MG63 (cell line): ENCODE results near the gene EIPR1. TPM values are rescaled to one million over a fixed set of nuclear protein-coding genes. Genes with fewer than 3 reads are reported as not detected.

Experiments
- DNase-seq: peaks from one replicate; pipeline ENCODE4 v3.0.0-alpha.2; 2020
- H3K27me3 ChIP-seq: fragments of 250-450 bp; sonication (Bioruptor Pico); 2 replicates; pipeline ENCODE4 v1.5.1; 2020; ENCODE audit warnings: mild to moderate bottlenecking, moderate library complexity
- H3K36me3 ChIP-seq: fragments of 250-450 bp; sonication (Bioruptor Pico); 2 replicates; pipeline ENCODE4 v1.5.1; 2020; ENCODE audit warnings: mild to moderate bottlenecking, moderate library complexity
- H3K4me3 ChIP-seq: fragments of 250-450 bp; sonication (Bioruptor Pico); 2 replicates; pipeline ENCODE4 v1.5.1; 2020; ENCODE audit warnings: mild to moderate bottlenecking, moderate library complexity
- H3K9me3 ChIP-seq: fragments of 250-450 bp; sonication (Bioruptor Pico); 2 replicates; pipeline ENCODE4 v1.5.1; 2020; ENCODE audit warnings: mild to moderate bottlenecking, moderate library complexity
- total RNA-seq: library from RNA; depleted of rRNA; stranded (reverse); fragments of >200 nt; shearing (Covaris generic); gene quantifications from 2 replicates; pipeline ENCODE4 v1.2.3, GENCODE V29; 2014; ENCODE audit warnings: low replicate concordance; rRNA removed

The EIPR1 gene
- total RNA-seq: 47.9 and 78.7 TPM in 2 replicates

GRCh38 chr2:3377612-3378432, at the start of gene EIPR1:
Gene EIPR1, minus strand, starts transcription at chr2:3377818. Its CDS starts 129 bp downstream, at chr2:3377689.
- Histone ChIP-seq H3K4me3 (peak within 1 kb of the TSS; percentile 88), H3K27me3 (no peaks in the 10 kb centered on the region), H3K36me3 (peaks cover 21% of the 10 kb centered on the region), H3K9me3 (no peaks in the 10 kb centered on the region)
- peak; percentile 99 for DNase-seq

GRCh38 chr2:3427272-3427671, 49.7 kb upstream of the EIPR1 start:
- no peaks in the 10 kb centered on the region for H3K27me3 ChIP-seq
- H3K9me3 ChIP-seq: no peaks in the 10 kb centered on the region
- no peak for DNase-seq
- peaks cover 49% of the 10 kb centered on the region for H3K36me3 ChIP-seq
- no peak overlapping the region for H3K4me3 ChIP-seq

GRCh38 chr2:3426615-3427014, 49.0 kb upstream of the EIPR1 start:
- H3K4me3 ChIP-seq: no peak overlapping the region
- DNase-seq: no peak
- no peaks in the 10 kb centered on the region for H3K27me3 ChIP-seq
- H3K9me3 ChIP-seq: no peaks in the 10 kb centered on the region
- H3K36me3 ChIP-seq: peaks cover 43% of the 10 kb centered on the region

GRCh38 chr2:3424171-3424795, 46.7 kb upstream of the EIPR1 start:
- Histone ChIP-seq H3K4me3 (no peak overlapping the region), H3K27me3 (no peaks in the 10 kb centered on the region), H3K9me3 (no peaks in the 10 kb centered on the region), H3K36me3 (peaks cover 35% of the 10 kb centered on the region)
- no peak for DNase-seq

GRCh38 chr2:3423492-3424170, 46.0 kb upstream of the EIPR1 start:
- Histone ChIP-seq H3K36me3 (peaks cover 37% of the 10 kb centered on the region), H3K9me3 (no peaks in the 10 kb centered on the region)

GRCh38 chr2:3422161-3422779, 44.7 kb upstream of the EIPR1 start:
- H3K9me3 ChIP-seq: no peaks in the 10 kb centered on the region
- no peaks in the 10 kb centered on the region for H3K27me3 ChIP-seq
- DNase-seq: no peak
- H3K4me3 ChIP-seq: no peak overlapping the region
- peaks cover 37% of the 10 kb centered on the region for H3K36me3 ChIP-seq

More at GRCh38 chr2:3423492-3424170, 46.0 kb upstream of the EIPR1 start:
- Histone ChIP-seq H3K27me3 (no peaks in the 10 kb centered on the region), H3K4me3 (no peak overlapping the region)
- peak; percentile 35 for DNase-seq

- no peak overlapping the region for H3K4me3 ChIP-seq
- no peaks in the 10 kb centered on the region for H3K27me3 ChIP-seq
- H3K9me3 ChIP-seq: no peaks in the 10 kb centered on the region
- no peak for DNase-seq
- peaks cover 36% of the 10 kb centered on the region for H3K36me3 ChIP-seq
These were observed 44.0 kb upstream of the EIPR1 start for GRCh38 chr2:3421580-3421979.

- DNase-seq: no peak
- Histone ChIP-seq H3K4me3 (no peak overlapping the region), H3K9me3 (no peaks in the 10 kb centered on the region), H3K27me3 (no peaks in the 10 kb centered on the region), H3K36me3 (peaks cover 31% of the 10 kb centered on the region)
These were observed 43.3 kb upstream of the EIPR1 start for GRCh38 chr2:3420769-3421397.

- Histone ChIP-seq H3K9me3 (no peaks in the 10 kb centered on the region), H3K27me3 (no peaks in the 10 kb centered on the region), H3K36me3 (peaks cover 24% of the 10 kb centered on the region), H3K4me3 (no peak overlapping the region)
- DNase-seq: no peak
These were observed 42.6 kb upstream of the EIPR1 start for GRCh38 chr2:3420076-3420768.

- H3K36me3 ChIP-seq: peaks cover 16% of the 10 kb centered on the region
- DNase-seq: no peak
- H3K4me3 ChIP-seq: no peak overlapping the region
- H3K27me3 ChIP-seq: no peaks in the 10 kb centered on the region
- no peaks in the 10 kb centered on the region for H3K9me3 ChIP-seq
These were observed 41.3 kb upstream of the EIPR1 start for GRCh38 chr2:3418766-3419404.

GRCh38 chr2:3414133-3414860, 36.7 kb upstream of the EIPR1 start:
- peaks cover 16% of the 10 kb centered on the region for H3K36me3 ChIP-seq
- no peak overlapping the region for H3K4me3 ChIP-seq
- H3K27me3 ChIP-seq: no peaks in the 10 kb centered on the region
- DNase-seq: no peak
- H3K9me3 ChIP-seq: no peaks in the 10 kb centered on the region

- Histone ChIP-seq H3K36me3 (peaks cover 12% of the 10 kb centered on the region), H3K27me3 (no peaks in the 10 kb centered on the region), H3K9me3 (no peaks in the 10 kb centered on the region), H3K4me3 (no peak overlapping the region)
- no peak for DNase-seq
These were observed 36.1 kb upstream of the EIPR1 start for GRCh38 chr2:3413697-3414096.

- H3K36me3 ChIP-seq: peaks cover 21% of the 10 kb centered on the region
- H3K27me3 ChIP-seq: no peaks in the 10 kb centered on the region
- no peak overlapping the region for H3K4me3 ChIP-seq
- H3K9me3 ChIP-seq: no peaks in the 10 kb centered on the region
- DNase-seq: no peak
These were observed 33.5 kb upstream of the EIPR1 start for GRCh38 chr2:3411103-3411502.

GRCh38 chr2:3409627-3410170, 32.1 kb upstream of the EIPR1 start:
- Histone ChIP-seq H3K4me3 (no peak overlapping the region), H3K27me3 (no peaks in the 10 kb centered on the region), H3K36me3 (peaks cover 20% of the 10 kb centered on the region), H3K9me3 (no peaks in the 10 kb centered on the region)
- no peak for DNase-seq

GRCh38 chr2:3408781-3409180, 31.2 kb upstream of the EIPR1 start:
- H3K9me3 ChIP-seq: no peaks in the 10 kb centered on the region
- peaks cover 16% of the 10 kb centered on the region for H3K36me3 ChIP-seq
- DNase-seq: no peak
- H3K4me3 ChIP-seq: no peak overlapping the region
- H3K27me3 ChIP-seq: no peaks in the 10 kb centered on the region
